ENCODE measurements around the gene JAZF1. TPM values are rescaled to one million over a fixed set of nuclear protein-coding genes. Genes with fewer than 3 reads are reported as not detected.

Gene JAZF1
- total and polyA plus RNA-seq, 2 of the 4 experiments (the other 2 are of a cell fraction), result 8.4 to 10.5 TPM

DNA sequence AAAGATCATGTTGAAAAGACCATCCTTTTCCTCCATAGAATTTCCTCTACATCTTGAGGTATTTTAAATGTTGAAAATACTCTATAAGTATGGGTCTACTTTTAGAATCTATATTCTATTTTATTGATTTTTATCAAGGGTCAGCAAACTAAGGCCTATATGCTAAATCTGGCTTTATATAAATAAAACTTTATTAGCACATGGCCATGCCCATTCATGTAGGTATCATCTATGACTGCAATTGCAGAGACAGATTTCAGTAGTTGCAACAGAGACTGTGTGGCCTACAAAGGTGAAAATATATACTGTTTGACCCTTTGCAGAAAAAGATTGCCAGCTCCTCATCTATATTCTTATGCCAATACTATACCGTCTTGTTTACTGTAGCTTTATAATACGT, 367.9 kb downstream of the JAZF1 start:
- 100% methylated on average over 1 of the region's 2 CpGs; no CpG with 5 or more reads in 1 of the 2 experiments for WGBS, 2 experiments (ENCODE audit: extremely low coverage in 2 of 2, insufficient read length in 1 of 2)

More for the DNA sequence above, 367.9 kb downstream of the JAZF1 start:
- POLR2A ChIA-PET (ENCODE audit: unreplicated experiment), result interaction anchor here (0.6 kb wide), 1 partner anchor 69 kb away, joined by 3 read pairs; no protein-coding TSS in a partner anchor
- Histone ChIP-seq H3K9me1 (ENCODE audit: insufficient read depth, low read length) (0 out of 2 replicates have a peak, but pooled peaks cover 4% of the 10 kb centered on the region), H3K23ac (ENCODE audit: low read depth, low read length) (no peak overlapping the region), H2AFZ (replicated peaks; ENCODE audit: low read length, poor library complexity) (no peak overlapping the region), H4K20me1 (ENCODE audit: insufficient read depth, low read length) (no peaks in the 10 kb centered on the region; the same call in 1 of the 2 replicates), H3K56ac (ENCODE audit: extremely low read depth, insufficient read depth, low read length) (no peak overlapping the region), H3K18ac (ENCODE audit: low read depth, low read length) (no peak overlapping the region), H3K27me3 (ENCODE audit: control insufficient read depth, insufficient read depth, low read length) (no peaks in the 10 kb centered on the region), H3K79me1 (ENCODE audit: low read depth in 1 of 2, low read length in 2 of 2) (peaks cover 7 to 16% of the 10 kb centered on the region in 2 experiments; a peak in 3 of 4 replicates), H3K27ac (ENCODE audit: insufficient read depth, low read length) (no peak overlapping the region), H4K91ac (ENCODE audit: insufficient read depth, low read depth, low read length) (no peak overlapping the region), H2AK5ac (ENCODE audit: low read depth, low read length) (no peak overlapping the region), H3K4ac (ENCODE audit: low read depth, low read length) (no peak overlapping the region), H2BK15ac (ENCODE audit: low read depth, low read length) (no peak overlapping the region), H4K5ac (ENCODE audit: low read depth, low read length) (no peak overlapping the region), H4K8ac (ENCODE audit: low read depth in 2 of 2, low read length in 2 of 2) (no peak overlapping the region), H3K14ac (replicated peaks; ENCODE audit: low read depth, low read length) (no peak overlapping the region), H2BK120ac (ENCODE audit: low read depth, low read length) (no peak overlapping the region), H2BK20ac (ENCODE audit: low read depth, low read length) (no peak overlapping the region), H3K9me3 (ENCODE audit: control insufficient read depth, insufficient read depth, low read length) (no peaks in the 10 kb centered on the region), H3K4me1 (ENCODE audit: control insufficient read depth, insufficient read depth, low read length) (peaks cover 5% of the 10 kb centered on the region; the same call in 1 of the 2 replicates), H3K36me3 (ENCODE audit: control insufficient read depth, insufficient read depth, low read length) (peaks cover 11% of the 10 kb centered on the region), H3K4me2 (ENCODE audit: low read depth, low read length) (no peak overlapping the region), H3K4me3 (ENCODE audit: insufficient read depth, low read depth, low read length) (no peak overlapping the region), H2BK5ac (ENCODE audit: low read depth, low read length, poor library complexity, severe bottlenecking) (no peak overlapping the region), H2AK9ac (replicated peaks; ENCODE audit: low read depth, low read length, poor library complexity) (no peak overlapping the region), H3K9ac (ENCODE audit: low read depth, low read length) (no peak overlapping the region)
- BruUV-seq (replicated peaks), result no TSS peak
- intact Hi-C loops (cut with micrococcal nuclease) (no loop called here), in situ Hi-C loops (cut with MboI; ENCODE audit: low sequenced_read_pairs) (no loop called here), dilution Hi-C loops (cut with HindIII; ENCODE audit: low sequenced_read_pairs, unreplicated experiment) (no loop called here)
- ATAC-seq (ENCODE audit: low read depth) (no peak), DNase-seq (no peak)
- no peak for TF ChIP-seq BHLHE40 (IDR thresholded peaks at IDR 0.05; ENCODE audit: low read depth, low read length)
- no peak for TF ChIP-seq MXI1 (IDR thresholded peaks at IDR 0.05; ENCODE audit: borderline replicate concordance, low read depth, low read length)
- TF ChIP-seq, protein P1, sequence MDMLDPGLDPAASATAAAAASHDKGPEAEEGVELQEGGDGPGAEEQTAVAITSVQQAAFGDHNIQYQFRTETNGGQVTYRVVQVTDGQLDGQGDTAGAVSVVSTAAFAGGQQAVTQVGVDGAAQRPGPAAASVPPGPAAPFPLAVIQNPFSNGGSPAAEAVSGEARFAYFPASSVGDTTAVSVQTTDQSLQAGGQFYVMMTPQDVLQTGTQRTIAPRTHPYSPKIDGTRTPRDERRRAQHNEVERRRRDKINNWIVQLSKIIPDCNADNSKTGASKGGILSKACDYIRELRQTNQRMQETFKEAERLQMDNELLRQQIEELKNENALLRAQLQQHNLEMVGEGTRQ (IDR thresholded peaks at IDR 0.05; ENCODE audit: low read depth, low read length), result no peak
- TF ChIP-seq CHD1 (IDR thresholded peaks at IDR 0.05; ENCODE audit: low read depth, low read length), result no peak
- TF ChIP-seq SMC3 (IDR thresholded peaks at IDR 0.05; ENCODE audit: low read depth, low read length), result no peak
- TF ChIP-seq, protein P2, sequence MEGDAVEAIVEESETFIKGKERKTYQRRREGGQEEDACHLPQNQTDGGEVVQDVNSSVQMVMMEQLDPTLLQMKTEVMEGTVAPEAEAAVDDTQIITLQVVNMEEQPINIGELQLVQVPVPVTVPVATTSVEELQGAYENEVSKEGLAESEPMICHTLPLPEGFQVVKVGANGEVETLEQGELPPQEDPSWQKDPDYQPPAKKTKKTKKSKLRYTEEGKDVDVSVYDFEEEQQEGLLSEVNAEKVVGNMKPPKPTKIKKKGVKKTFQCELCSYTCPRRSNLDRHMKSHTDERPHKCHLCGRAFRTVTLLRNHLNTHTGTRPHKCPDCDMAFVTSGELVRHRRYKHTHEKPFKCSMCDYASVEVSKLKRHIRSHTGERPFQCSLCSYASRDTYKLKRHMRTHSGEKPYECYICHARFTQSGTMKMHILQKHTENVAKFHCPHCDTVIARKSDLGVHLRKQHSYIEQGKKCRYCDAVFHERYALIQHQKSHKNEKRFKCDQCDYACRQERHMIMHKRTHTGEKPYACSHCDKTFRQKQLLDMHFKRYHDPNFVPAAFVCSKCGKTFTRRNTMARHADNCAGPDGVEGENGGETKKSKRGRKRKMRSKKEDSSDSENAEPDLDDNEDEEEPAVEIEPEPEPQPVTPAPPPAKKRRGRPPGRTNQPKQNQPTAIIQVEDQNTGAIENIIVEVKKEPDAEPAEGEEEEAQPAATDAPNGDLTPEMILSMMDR (conservative IDR thresholded peaks at IDR 0.05; ENCODE audit: low read depth, low read length), result no peak
- TF ChIP-seq MAFK (IDR thresholded peaks at IDR 0.05; ENCODE audit: low read depth, low read length), result no peak
- no peak for TF ChIP-seq RFX5 (IDR thresholded peaks at IDR 0.05; ENCODE audit: low read depth, low read length)
- TF ChIP-seq RCOR1 (IDR thresholded peaks at IDR 0.05; ENCODE audit: insufficient replicate concordance, low read length), result no peak
- no peak for TF ChIP-seq RAD21 (IDR thresholded peaks at IDR 0.05; ENCODE audit: low read length)
- TF ChIP-seq FOS (IDR thresholded peaks at IDR 0.05; ENCODE audit: low read depth, low read length), result no peak
- TF ChIP-seq CEBPB (IDR thresholded peaks at IDR 0.05; ENCODE audit: low read depth, low read length), result no peak
- no peak for TF ChIP-seq POLR2A (IDR thresholded peaks at IDR 0.05; ENCODE audit: low read depth, low read length)
- CTCF ChIA-PET, result interaction anchor here (0.7 kb wide), 1 partner anchor 617 kb away, joined by 3 read pairs; no protein-coding TSS in a partner anchor

Data from IMR-90 (cell line).